ENCODE measurements around the gene KRTAP19-6.
"Not testable (repeated sequence)": the region's sequence is repeated elsewhere in the genome, so short reads cannot be mapped to it uniquely, and the experiment has no call there.

The KRTAP19-6 gene

GRCh38 chr21:30541764-30542163 lies at the start of gene KRTAP19-6:
TSS of gene KRTAP19-6 (minus strand) at chr21:30541864. CDS start at chr21:30541833, 31 bp downstream.
- no peak for DNase-seq (ENCODE audit: low read depth, low spot score)

GRCh38 chr21:30590297-30590696 lies 48.6 kb upstream of the KRTAP19-6 start, which contains the start of gene KRTAP22-2:
TSS of gene KRTAP22-2 (minus strand) at chr21:30590397.
- no peak for DNase-seq (ENCODE audit: low read depth, low spot score)

- no peak for DNase-seq (ENCODE audit: low read depth, low spot score)
Measured at GRCh38 chr21:30582870-30583269, 41.2 kb upstream of the KRTAP19-6 start.

GRCh38 chr21:30580132-30580531 lies 38.5 kb upstream of the KRTAP19-6 start:
- DNase-seq (ENCODE audit: low read depth, low spot score): no peak

- no peak for DNase-seq (ENCODE audit: low read depth, low spot score)
Measured at GRCh38 chr21:30579346-30579745, 37.7 kb upstream of the KRTAP19-6 start.

- no peak for DNase-seq (ENCODE audit: low read depth, low spot score)
Measured at GRCh38 chr21:30577766-30578165, 36.1 kb upstream of the KRTAP19-6 start.

GRCh38 chr21:30567617-30568016 lies 26.0 kb upstream of the KRTAP19-6 start:
- no peak for DNase-seq (ENCODE audit: low read depth, low spot score)

- no peak for DNase-seq (ENCODE audit: low read depth, low spot score)
Measured at GRCh38 chr21:30563630-30564029, 22.0 kb upstream of the KRTAP19-6 start.

- DNase-seq (ENCODE audit: low read depth, low spot score): no peak
Measured at GRCh38 chr21:30563072-30563471, 21.4 kb upstream of the KRTAP19-6 start.

GRCh38 chr21:30561957-30562356 lies 20.3 kb upstream of the KRTAP19-6 start:
- no peak for DNase-seq (ENCODE audit: low read depth, low spot score)

- DNase-seq (ENCODE audit: low read depth, low spot score): no peak
Measured at GRCh38 chr21:30561264-30561895, 19.7 kb upstream of the KRTAP19-6 start, which contains the start of gene KRTAP19-7. TSS of gene KRTAP19-7 (minus strand) at chr21:30561314. CDS start at chr21:30561289, 25 bp downstream.

GRCh38 chr21:30555095-30555494 lies 13.4 kb upstream of the KRTAP19-6 start:
- DNase-seq (ENCODE audit: low read depth, low spot score): no peak

GRCh38 chr21:30552782-30553181 lies 11.1 kb upstream of the KRTAP19-6 start:
- no peak for DNase-seq (ENCODE audit: low read depth, low spot score)

GRCh38 chr21:30518876-30519275 lies 22.8 kb downstream of the KRTAP19-6 start:
- DNase-seq (ENCODE audit: low read depth, low spot score): no peak

GRCh38 chr21:30515681-30516080 lies 26.0 kb downstream of the KRTAP19-6 start:
- DNase-seq (ENCODE audit: low read depth, low spot score): no peak

GRCh38 chr21:30505621-30506205 lies 36.0 kb downstream of the KRTAP19-6 start:
- not testable (repeated sequence) for DNase-seq (ENCODE audit: low read depth, low spot score)

- no peak for DNase-seq (ENCODE audit: low read depth, low spot score)
Measured at GRCh38 chr21:30502041-30502440, 39.6 kb downstream of the KRTAP19-6 start, which contains the start of gene KRTAP19-5. TSS of gene KRTAP19-5 (minus strand) at chr21:30502141. CDS start at chr21:30502090, 51 bp downstream.

GRCh38 chr21:30497065-30497464 lies 44.6 kb downstream of the KRTAP19-6 start, which contains the start of gene KRTAP19-4:
TSS of gene KRTAP19-4 (minus strand) at chr21:30497165. CDS start at chr21:30497110, 55 bp downstream.
- DNase-seq (ENCODE audit: low read depth, low spot score): no peak

GRCh38 chr21:30491963-30492428 lies 49.7 kb downstream of the KRTAP19-6 start, which contains the start of gene KRTAP19-3:
TSS of gene KRTAP19-3 (minus strand) at chr21:30492013. CDS start at chr21:30491957, 56 bp downstream.
- no peak for DNase-seq (ENCODE audit: low read depth, low spot score)
